SK-N-SH (cell line): Measurements from ENCODE around the gene DLGAP3. TPM values are rescaled to one million over a fixed set of nuclear protein-coding genes. Genes with fewer than 3 reads are reported as not detected.

Source experiments
- CTCF ChIA-PET: fragments of 300-600, 350-600 bp; formaldehyde crosslinking; extraction: SDS; loops from one replicate; lab custom pipeline; 2021; lab: Yijun Ruan, JAX
- POLR2A ChIA-PET: fragments of 350-600 bp; sonication (Branson Sonifier 250); formaldehyde crosslinking; extraction: SDS; loops from one replicate; lab custom pipeline; 2020; ENCODE audit warnings: antibody characterized with exemption, inconsistent platforms; lab: Yijun Ruan, JAX
- DNase-seq: peaks from one replicate; pipeline ENCODE4 v3.0.0; 2012
- H2AFZ ChIP-seq: fragments of 200-600 bp; sonication (generic); 2 replicates; pipeline ENCODE4 v1.8.1; 2016; ENCODE audit warnings: antibody characterized with exemption, mild to moderate bottlenecking, low read depth
- H3F3A ChIP-seq: fragments of 200-600 bp; sonication (generic); replicated peaks from 2 replicates; pipeline ENCODE3; 2016; ENCODE audit warnings: antibody characterized with exemption, mild to moderate bottlenecking; ENCODE audit not compliant: insufficient read depth
- H3K27ac ChIP-seq, 2 experiments: fragments of 200-500 bp in 1 of 2; fragments of 200-600 bp in 1 of 2; sonication (Bioruptor generic) in 1 of 2; sonication (generic), shearing (Covaris generic) in 1 of 2; 2 replicates each; pipeline versions ENCODE4 v1.5.1 to v1.6.1; 2014 to 2016; ENCODE audit warnings: low read depth in 2 of 2, inconsistent platforms in 1 of 2, low read length in 1 of 2, mild to moderate bottlenecking in 1 of 2, mixed read lengths in 1 of 2
- H3K27me3 ChIP-seq: fragments of 200-600 bp; sonication (generic), shearing (Covaris generic); 2 replicates; pipeline ENCODE4 v1.6.1; 2016; ENCODE audit warnings: mixed run types; ENCODE audit not compliant: insufficient read depth
- H3K36me3 ChIP-seq, 2 experiments: fragments of 200-500 bp in 1 of 2; fragments of 200-600 bp in 1 of 2; sonication (Bioruptor generic) in 1 of 2; sonication (generic) in 1 of 2; replicated peaks in 1 of 2; 2 replicates each; pipeline versions ENCODE3 to v1.5.1; 2014 to 2016; ENCODE audit warnings: low read length in 1 of 2, mild to moderate bottlenecking in 1 of 2; ENCODE audit not compliant: insufficient read depth in 2 of 2, control insufficient read depth in 1 of 2
- H3K4me1 ChIP-seq, 2 experiments: fragments of 200-500 bp in 1 of 2; fragments of 200-600 bp in 1 of 2; sonication (Bioruptor generic) in 1 of 2; sonication (generic), shearing (Covaris generic) in 1 of 2; 2 replicates each; pipeline versions ENCODE4 v1.5.1 to v1.6.1; 2014 to 2016; ENCODE audit warnings: low read depth in 1 of 2, low read length in 1 of 2, mixed run types in 1 of 2; ENCODE audit not compliant: insufficient read depth in 2 of 2, control insufficient read depth in 1 of 2
- H3K4me2 ChIP-seq: fragments of 200-600 bp; sonication (generic), shearing (Covaris generic); 2 replicates; pipeline ENCODE4 v1.6.1; 2017; ENCODE audit warnings: mixed run types
- H3K4me3 ChIP-seq, 2 experiments: fragments of 200-500 bp in 1 of 2; fragments of 200-600 bp in 1 of 2; sonication (Bioruptor generic) in 1 of 2; sonication (generic), shearing (Covaris generic) in 1 of 2; 2 replicates each; pipeline versions ENCODE4 v1.5.1 to v1.8.1; 2014 to 2016; ENCODE audit warnings: low read depth in 2 of 2, inconsistent platforms in 1 of 2, low read length in 1 of 2, mild to moderate bottlenecking in 1 of 2, mixed read lengths in 1 of 2, moderate library complexity in 1 of 2
- H3K79me2 ChIP-seq: fragments of 200-600 bp; sonication (generic); 2 replicates; pipeline ENCODE4 v1.8.1; 2017; ENCODE audit warnings: mild to moderate bottlenecking; ENCODE audit not compliant: insufficient read depth
- H3K9ac ChIP-seq: fragments of 200-600 bp; sonication (generic); 2 replicates; pipeline ENCODE4 v1.6.1; 2017; ENCODE audit warnings: mixed run types
- H3K9me2 ChIP-seq: fragments of 200-600 bp; sonication (generic); 2 replicates; pipeline ENCODE4 v1.6.1; 2017; ENCODE audit warnings: mixed run types
- H3K9me3 ChIP-seq: fragments of 200-600 bp; sonication (generic); 2 replicates; pipeline ENCODE4 v1.6.1; 2017; ENCODE audit warnings: mixed run types, mild to moderate bottlenecking, moderate library complexity
- H4K20me1 ChIP-seq: fragments of 200-600 bp; sonication (generic); 2 replicates; pipeline ENCODE4 v1.6.1; 2017; ENCODE audit warnings: mild to moderate bottlenecking, mixed run types; ENCODE audit not compliant: insufficient read depth
- FOSL2 ChIP-seq: IDR thresholded peaks from 2 replicates; pipeline ENCODE4 v1.4.0; 2012; ENCODE audit warnings: low read depth, mild to moderate bottlenecking, moderate library complexity, borderline replicate concordance
- MXI1 ChIP-seq: IDR thresholded peaks from 2 replicates; pipeline ENCODE4 v1.6.1; 2012; ENCODE audit warnings: mild to moderate bottlenecking, low read depth, low read length, improper control_type of control experiment
- RAD21 ChIP-seq: IDR thresholded peaks from 2 replicates; pipeline ENCODE4 v1.6.1; 2012; ENCODE audit warnings: mild to moderate bottlenecking, low read length
- SIN3A ChIP-seq: IDR thresholded peaks from 2 replicates; pipeline ENCODE4 v1.6.1; 2012; ENCODE audit warnings: low read depth, mild to moderate bottlenecking, low read length, moderate library complexity, borderline replicate concordance
- WGBS: methylation state at CpG from one replicate; pipeline ENCODE4 v1.1.6; 2017; ENCODE audit warnings: low lambda C conversion rate; 5-methylcytosine and 5-hydroxymethylcytosine counted together
- polyA plus RNA-seq, 3 experiments: library from polyadenylated mRNA; depleted of rRNA; stranded (reverse); fragments of >200 nt; gene quantifications; 2 replicates each; pipeline ENCODE4 v1.2.3, GENCODE V29; 2012
- TF ChIP-seq, protein P1 (sequence below): IDR thresholded peaks from 2 replicates; pipeline ENCODE4 v1.4.0; 2012; ENCODE audit warnings: low read depth
- TF ChIP-seq, protein P2 (sequence below): fragments of 200-600 bp; sonication (generic); IDR thresholded peaks from 2 replicates; pipeline ENCODE4 v1.6.1; 2017; ENCODE audit warnings: antibody characterized with exemption, mild to moderate bottlenecking, moderate library complexity
- TF ChIP-seq, protein P3 (sequence below): IDR thresholded peaks from 2 replicates; pipeline ENCODE4 v1.4.0; 2012; ENCODE audit warnings: low read depth, borderline replicate concordance
- TF ChIP-seq, protein P4 (sequence below): IDR thresholded peaks from 2 replicates; pipeline ENCODE4 v1.6.1; 2012; ENCODE audit warnings: mild to moderate bottlenecking, low read depth, low read length, moderate library complexity

Gene DLGAP3
- polyA plus RNA-seq, 1 of the 3 experiments (the other 2 are of a cell fraction) = 0.15 TPM

DNA sequence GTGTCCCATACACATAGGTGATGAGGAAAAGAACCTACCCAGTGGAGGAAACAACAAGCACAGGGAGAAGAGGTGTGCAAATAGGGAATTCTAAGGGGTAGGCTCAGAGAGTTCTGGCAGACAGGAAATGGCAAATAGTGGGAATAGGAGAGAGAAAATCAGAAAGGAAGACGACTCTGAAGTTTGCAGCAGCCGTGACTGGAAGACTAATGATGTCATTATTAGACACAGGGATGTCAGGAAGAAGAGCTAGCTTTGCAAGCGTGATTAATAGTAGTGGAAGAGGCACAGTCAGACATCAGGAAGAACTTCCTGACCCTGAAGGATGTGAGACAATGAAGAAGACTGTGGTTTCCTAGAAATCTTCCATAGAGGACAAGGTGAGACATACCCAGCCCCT, 21.1 kb downstream of the DLGAP3 start:
- Histone ChIP-seq H3K9me3 (no peaks in the 10 kb centered on the region), H3K9ac (no peak overlapping the region), H4K20me1 (no peaks in the 10 kb centered on the region), H2AFZ (no peak overlapping the region), H3K27me3 (peaks cover 5% of the 10 kb centered on the region; the same call in 1 of the 2 replicates), H3K4me3 (no peak overlapping the region), H3K27ac (no peak overlapping the region), H3K9me2 (no peaks in the 10 kb centered on the region), H3K79me2 (no peaks in the 10 kb centered on the region), H3K4me2 (no peak overlapping the region), H3K4me1 (peaks cover 0 to 3% of the 10 kb centered on the region in 2 experiments; a peak in 1 of 4 replicates), H3F3A (no peaks in the 10 kb centered on the region), H3K36me3 (no peaks in the 10 kb centered on the region)
- POLR2A ChIA-PET = no interaction called here
- CTCF ChIA-PET = interaction anchor here (0.7 kb wide), 1 partner anchor 15 kb away, joined by 3 read pairs; no protein-coding TSS in a partner anchor
- WGBS = 17% methylated on average over 3 of the region's 3 CpGs
- DNase-seq = no peak
- TF ChIP-seq, protein P1, sequence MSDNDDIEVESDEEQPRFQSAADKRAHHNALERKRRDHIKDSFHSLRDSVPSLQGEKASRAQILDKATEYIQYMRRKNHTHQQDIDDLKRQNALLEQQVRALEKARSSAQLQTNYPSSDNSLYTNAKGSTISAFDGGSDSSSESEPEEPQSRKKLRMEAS = no peak
- no peak for TF ChIP-seq RAD21
- TF ChIP-seq SIN3A = no peak
- TF ChIP-seq FOSL2 = no peak
- TF ChIP-seq MXI1 = no peak
- TF ChIP-seq, protein P2, sequence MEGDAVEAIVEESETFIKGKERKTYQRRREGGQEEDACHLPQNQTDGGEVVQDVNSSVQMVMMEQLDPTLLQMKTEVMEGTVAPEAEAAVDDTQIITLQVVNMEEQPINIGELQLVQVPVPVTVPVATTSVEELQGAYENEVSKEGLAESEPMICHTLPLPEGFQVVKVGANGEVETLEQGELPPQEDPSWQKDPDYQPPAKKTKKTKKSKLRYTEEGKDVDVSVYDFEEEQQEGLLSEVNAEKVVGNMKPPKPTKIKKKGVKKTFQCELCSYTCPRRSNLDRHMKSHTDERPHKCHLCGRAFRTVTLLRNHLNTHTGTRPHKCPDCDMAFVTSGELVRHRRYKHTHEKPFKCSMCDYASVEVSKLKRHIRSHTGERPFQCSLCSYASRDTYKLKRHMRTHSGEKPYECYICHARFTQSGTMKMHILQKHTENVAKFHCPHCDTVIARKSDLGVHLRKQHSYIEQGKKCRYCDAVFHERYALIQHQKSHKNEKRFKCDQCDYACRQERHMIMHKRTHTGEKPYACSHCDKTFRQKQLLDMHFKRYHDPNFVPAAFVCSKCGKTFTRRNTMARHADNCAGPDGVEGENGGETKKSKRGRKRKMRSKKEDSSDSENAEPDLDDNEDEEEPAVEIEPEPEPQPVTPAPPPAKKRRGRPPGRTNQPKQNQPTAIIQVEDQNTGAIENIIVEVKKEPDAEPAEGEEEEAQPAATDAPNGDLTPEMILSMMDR = no peak

DNA sequence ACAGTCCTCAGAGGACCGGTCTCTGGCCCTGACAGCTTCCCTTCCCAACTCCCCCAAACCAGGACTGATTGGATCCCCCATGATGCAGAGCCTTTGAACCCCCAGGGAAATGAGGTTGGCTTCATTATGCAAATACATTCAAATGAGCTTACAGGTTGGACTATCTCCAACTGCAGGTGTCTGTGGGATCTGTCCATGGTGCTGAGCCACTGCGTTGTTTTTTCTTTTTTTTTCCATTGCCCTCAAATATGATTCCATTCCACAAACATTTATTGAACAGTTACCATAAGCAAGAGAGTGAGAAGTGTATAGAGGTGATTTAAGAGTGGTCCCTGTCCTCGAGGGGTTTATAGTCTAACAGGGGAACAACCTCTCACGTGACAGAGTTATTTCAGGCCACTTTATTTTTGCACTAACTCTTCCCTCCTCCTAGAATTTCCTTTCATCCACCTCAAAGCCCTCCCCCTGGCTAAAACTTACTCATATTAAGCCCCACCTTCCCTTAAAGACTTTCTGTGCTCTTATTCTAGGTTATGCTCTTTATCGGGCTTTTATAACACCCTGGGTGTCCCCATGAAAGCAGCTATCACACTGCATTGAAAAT, 21.9 kb downstream of the DLGAP3 start:
- Histone ChIP-seq H3K9me2 (no peaks in the 10 kb centered on the region), H3K79me2 (no peaks in the 10 kb centered on the region), H3K27ac (no peak overlapping the region), H3K9me3 (no peaks in the 10 kb centered on the region), H3K4me3 (no peak overlapping the region), H2AFZ (no peak overlapping the region), H4K20me1 (no peaks in the 10 kb centered on the region), H3K27me3 (no peaks in the 10 kb centered on the region), H3K4me2 (no peak overlapping the region), H3K4me1 (peaks cover 0 to 3% of the 10 kb centered on the region in 2 experiments; a peak in 1 of 4 replicates), H3F3A (no peaks in the 10 kb centered on the region), H3K36me3 (no peaks in the 10 kb centered on the region), H3K9ac (no peak overlapping the region)
- TF ChIP-seq, protein P3, sequence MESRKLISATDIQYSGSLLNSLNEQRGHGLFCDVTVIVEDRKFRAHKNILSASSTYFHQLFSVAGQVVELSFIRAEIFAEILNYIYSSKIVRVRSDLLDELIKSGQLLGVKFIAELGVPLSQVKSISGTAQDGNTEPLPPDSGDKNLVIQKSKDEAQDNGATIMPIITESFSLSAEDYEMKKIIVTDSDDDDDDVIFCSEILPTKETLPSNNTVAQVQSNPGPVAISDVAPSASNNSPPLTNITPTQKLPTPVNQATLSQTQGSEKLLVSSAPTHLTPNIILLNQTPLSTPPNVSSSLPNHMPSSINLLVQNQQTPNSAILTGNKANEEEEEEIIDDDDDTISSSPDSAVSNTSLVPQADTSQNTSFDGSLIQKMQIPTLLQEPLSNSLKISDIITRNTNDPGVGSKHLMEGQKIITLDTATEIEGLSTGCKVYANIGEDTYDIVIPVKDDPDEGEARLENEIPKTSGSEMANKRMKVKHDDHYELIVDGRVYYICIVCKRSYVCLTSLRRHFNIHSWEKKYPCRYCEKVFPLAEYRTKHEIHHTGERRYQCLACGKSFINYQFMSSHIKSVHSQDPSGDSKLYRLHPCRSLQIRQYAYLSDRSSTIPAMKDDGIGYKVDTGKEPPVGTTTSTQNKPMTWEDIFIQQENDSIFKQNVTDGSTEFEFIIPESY = no peak
- TF ChIP-seq, protein P4, sequence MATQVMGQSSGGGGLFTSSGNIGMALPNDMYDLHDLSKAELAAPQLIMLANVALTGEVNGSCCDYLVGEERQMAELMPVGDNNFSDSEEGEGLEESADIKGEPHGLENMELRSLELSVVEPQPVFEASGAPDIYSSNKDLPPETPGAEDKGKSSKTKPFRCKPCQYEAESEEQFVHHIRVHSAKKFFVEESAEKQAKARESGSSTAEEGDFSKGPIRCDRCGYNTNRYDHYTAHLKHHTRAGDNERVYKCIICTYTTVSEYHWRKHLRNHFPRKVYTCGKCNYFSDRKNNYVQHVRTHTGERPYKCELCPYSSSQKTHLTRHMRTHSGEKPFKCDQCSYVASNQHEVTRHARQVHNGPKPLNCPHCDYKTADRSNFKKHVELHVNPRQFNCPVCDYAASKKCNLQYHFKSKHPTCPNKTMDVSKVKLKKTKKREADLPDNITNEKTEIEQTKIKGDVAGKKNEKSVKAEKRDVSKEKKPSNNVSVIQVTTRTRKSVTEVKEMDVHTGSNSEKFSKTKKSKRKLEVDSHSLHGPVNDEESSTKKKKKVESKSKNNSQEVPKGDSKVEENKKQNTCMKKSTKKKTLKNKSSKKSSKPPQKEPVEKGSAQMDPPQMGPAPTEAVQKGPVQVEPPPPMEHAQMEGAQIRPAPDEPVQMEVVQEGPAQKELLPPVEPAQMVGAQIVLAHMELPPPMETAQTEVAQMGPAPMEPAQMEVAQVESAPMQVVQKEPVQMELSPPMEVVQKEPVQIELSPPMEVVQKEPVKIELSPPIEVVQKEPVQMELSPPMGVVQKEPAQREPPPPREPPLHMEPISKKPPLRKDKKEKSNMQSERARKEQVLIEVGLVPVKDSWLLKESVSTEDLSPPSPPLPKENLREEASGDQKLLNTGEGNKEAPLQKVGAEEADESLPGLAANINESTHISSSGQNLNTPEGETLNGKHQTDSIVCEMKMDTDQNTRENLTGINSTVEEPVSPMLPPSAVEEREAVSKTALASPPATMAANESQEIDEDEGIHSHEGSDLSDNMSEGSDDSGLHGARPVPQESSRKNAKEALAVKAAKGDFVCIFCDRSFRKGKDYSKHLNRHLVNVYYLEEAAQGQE = peak; percentile 95
- WGBS = 65% methylated on average over 5 of the region's 5 CpGs
- ChIA-PET CTCF (interaction anchor here (0.6 to 1.0 kb wide), 4 partner anchors 15 to 110 kb away, joined by 3 read pairs; partner anchors contain the start of genes DLGAP3 and SMIM12), POLR2A (no interaction called here)
- no peak for DNase-seq
